HepG2 (cell line): Measurements from ENCODE around the gene CYP2W1. TPM values are rescaled to one million over a fixed set of nuclear protein-coding genes. Genes with fewer than 3 reads are reported as not detected.

Experiments
- CBX1 ChIP-seq: IDR thresholded peaks from one replicate; pipeline ENCODE4 v1.6.1; 2016; ENCODE audit warnings: antibody characterized with exemption, low read depth
- GATAD1 ChIP-seq: IDR thresholded peaks from 2 replicates; pipeline ENCODE4 v1.6.1; 2016; ENCODE audit warnings: missing genetic modification reagents, missing compliant biosample characterization
- GFI1 ChIP-seq: sonication (generic); formaldehyde crosslinking; IDR thresholded peaks from 2 replicates; pipeline ENCODE4 v1.5.0; 2020; ENCODE audit warnings: missing genetic modification reagents, mild to moderate bottlenecking, borderline replicate concordance
- GTF3A ChIP-seq: sonication (generic); formaldehyde crosslinking; conservative IDR thresholded peaks from 2 replicates; pipeline ENCODE4 v1.4.0; 2020; ENCODE audit warnings: mild to moderate bottlenecking, missing genetic modification reagents
- HOXA3 ChIP-seq: sonication (generic); formaldehyde crosslinking; IDR thresholded peaks from 2 replicates; pipeline ENCODE4 v1.5.0; 2020; ENCODE audit warnings: missing genetic modification reagents
- MZF1 ChIP-seq: sonication (generic); formaldehyde crosslinking; IDR thresholded peaks from 2 replicates; pipeline ENCODE4 v1.8.1; 2023; ENCODE audit warnings: mild to moderate bottlenecking, missing genetic modification reagents, borderline replicate concordance
- RERE ChIP-seq: IDR thresholded peaks from 2 replicates; pipeline ENCODE4 v1.6.1; 2016; ENCODE audit warnings: low read depth, missing genetic modification reagents, missing compliant biosample characterization
- SALL2 ChIP-seq: sonication (generic); formaldehyde crosslinking; IDR thresholded peaks from 2 replicates; pipeline ENCODE4 v1.8.1; 2023; ENCODE audit warnings: mild to moderate bottlenecking, missing genetic modification reagents, inconsistent platforms
- SRSF9 ChIP-seq: fragments of 200-400 bp; formaldehyde crosslinking; IDR thresholded peaks from 2 replicates; pipeline ENCODE4 v1.6.1; 2018; ENCODE audit warnings: borderline replicate concordance, mild to moderate bottlenecking, low read depth, low read length; ENCODE audit not compliant: insufficient read depth, poor library complexity, severe bottlenecking
- TEAD2 ChIP-seq: sonication (generic); formaldehyde crosslinking; IDR thresholded peaks from 2 replicates; pipeline ENCODE4 v1.9.0; 2021; ENCODE audit warnings: missing genetic modification reagents
- TRAFD1 ChIP-seq: sonication (generic); formaldehyde crosslinking; IDR thresholded peaks from 2 replicates; pipeline ENCODE4 v1.5.1; 2020; ENCODE audit warnings: missing genetic modification reagents, mild to moderate bottlenecking, borderline replicate concordance
- ZEB1 ChIP-seq: IDR thresholded peaks from 2 replicates; pipeline ENCODE4 v1.6.1; 2012; ENCODE audit warnings: mild to moderate bottlenecking, low read depth, inconsistent platforms; ENCODE audit not compliant: insufficient replicate concordance
- ZFP91 ChIP-seq: sonication (generic); formaldehyde crosslinking; IDR thresholded peaks from 2 replicates; pipeline ENCODE4 v1.9.0; 2022; ENCODE audit warnings: missing genetic modification reagents, mild to moderate bottlenecking, borderline replicate concordance
- ZNF143 ChIP-seq: sonication (generic); formaldehyde crosslinking; IDR thresholded peaks from 2 replicates; pipeline ENCODE4 v1.4.0; 2020; ENCODE audit warnings: missing genetic modification reagents
- ZNF24 ChIP-seq: fragments of 450-650 bp; IDR thresholded peaks from 2 replicates; pipeline ENCODE4 v1.6.1; 2017; ENCODE audit warnings: antibody characterized with exemption, mild to moderate bottlenecking
- ZNF556 ChIP-seq: sonication (generic); formaldehyde crosslinking; IDR thresholded peaks from 2 replicates; pipeline ENCODE4 v1.4.0; 2020; ENCODE audit warnings: mild to moderate bottlenecking, missing genetic modification reagents, borderline replicate concordance
- ZNF570 ChIP-seq: sonication (generic); formaldehyde crosslinking; IDR thresholded peaks from 2 replicates; pipeline ENCODE4 v1.4.0; 2020; ENCODE audit warnings: mild to moderate bottlenecking, missing genetic modification reagents, borderline replicate concordance
- ZXDC ChIP-seq: sonication (generic); formaldehyde crosslinking; IDR thresholded peaks from 2 replicates; pipeline ENCODE4 v1.5.0; 2020; ENCODE audit warnings: mild to moderate bottlenecking, missing genetic modification reagents
- polyA plus RNA-seq, 8 experiments: library from polyadenylated mRNA; depleted of rRNA in 3 of 8; stranded (reverse) in 7 of 8; unstranded in 1 of 8; fragments of >200 nt; fragmentation: Illumina TruSeq in 4 of 8; extraction: Trizol in 4 of 8; gene quantifications; 2 replicates each; pipeline versions ENCODE4 v1.2.1 to v1.2.3, GENCODE V29; 2011 to 2016; ENCODE audit warnings: low read depth in 4 of 8, missing spikeins in 1 of 8, mixed read lengths in 1 of 8; ENCODE audit not compliant: insufficient read depth in 1 of 8
- total RNA-seq, 5 experiments: library from RNA; depleted of rRNA; stranded (reverse); fragments of >200 nt; fragmentation: Illumina TruSeq; extraction: Trizol; gene quantifications; 2 replicates each; pipeline ENCODE4 v1.2.3, GENCODE V29; 2016; ENCODE audit warnings: low read depth in 1 of 5

The CYP2W1 gene
- total and polyA plus RNA-seq, 2 of the 13 experiments (the other 11 are each of a cell fraction or from before 2014, with no cell fraction given) = 19.5 to 31.7 TPM

GRCh38 chr7:983004-983615, at the start of gene CYP2W1 (continued):
- TF ChIP-seq ZEB1 (no peak), SALL2 (CRISPR knock-in tag) (peak; percentile 48), MZF1 (CRISPR knock-in tag) (no peak), ZNF556 (CRISPR knock-in tag) (no peak), SRSF9 (no peak), ZNF24 (no peak), GTF3A (CRISPR knock-in tag) (no peak), GATAD1 (CRISPR knock-in tag) (no peak), ZNF143 (CRISPR knock-in tag) (no peak), HOXA3 (CRISPR knock-in tag) (peak; percentile 46; the same call in 1 of the 2 replicates), CBX1 (no peak), TRAFD1 (CRISPR knock-in tag) (no peak), GFI1 (CRISPR knock-in tag) (no peak), ZFP91 (CRISPR knock-in tag) (peak; percentile 70; the same call in 1 of the 2 replicates), ZXDC (CRISPR knock-in tag) (no peak; the same call in 1 of the 2 replicates), TEAD2 (CRISPR knock-in tag) (no peak), ZNF570 (CRISPR knock-in tag) (no peak), RERE (CRISPR knock-in tag) (0 out of 2 replicates have a peak, but pooled peaks have one; percentile 3)
